ENCODE measurements around the gene MDH2. TPM values are rescaled to one million over a fixed set of nuclear protein-coding genes. Genes with fewer than 3 reads are reported as not detected.

Gene MDH2
- total and polyA plus RNA-seq, 2 experiments from 2014 or later, result 150 to 180 TPM

- no peaks in the 10 kb centered on the region for H3K36me3 ChIP-seq (ENCODE audit: insufficient read depth)
- H3K79me2 ChIP-seq (replicated peaks; ENCODE audit: insufficient read depth), result no peaks in the 10 kb centered on the region
- H3F3A ChIP-seq (replicated peaks; ENCODE audit: low read depth), result no peaks in the 10 kb centered on the region
- H2AFZ ChIP-seq, result no peak overlapping the region
- Mint-ChIP-seq H3K27ac (no peak overlapping the region), H3K4me1 (no peaks in the 10 kb centered on the region), H3K9me3 (no peaks in the 10 kb centered on the region), H3K27me3 (ENCODE audit: insufficient read depth, low read depth, poor library complexity) (no peaks in the 10 kb centered on the region), H3K36me3 (ENCODE audit: low read depth) (no peaks in the 10 kb centered on the region), H3K4me3 (no peak overlapping the region)
- no peak overlapping the region for H3K4me2 ChIP-seq
- no peaks in the 10 kb centered on the region for H4K20me1 ChIP-seq (replicated peaks; ENCODE audit: insufficient read depth)
- H3K27me3 ChIP-seq (ENCODE audit: insufficient read depth), result no peaks in the 10 kb centered on the region
- H3K4me1 ChIP-seq (ENCODE audit: insufficient read depth), result no peaks in the 10 kb centered on the region
- H3K27ac ChIP-seq (ENCODE audit: low read depth), result no peak overlapping the region
- TF ChIP-seq EZH2phosphoT487 (IDR thresholded peaks at IDR 0.05; ENCODE audit: unreplicated experiment), result no peak
- TF ChIP-seq NANOG (IDR thresholded peaks at IDR 0.05; ENCODE audit: borderline replicate concordance), result no peak
- no peak for TF ChIP-seq CTCF (conservative IDR thresholded peaks at IDR 0.05; ENCODE audit: low read depth in 2 of 2)
- TF ChIP-seq JUNB (IDR thresholded peaks at IDR 0.05; ENCODE audit: unreplicated experiment), result no peak
- TF ChIP-seq STAT1 (IDR thresholded peaks at IDR 0.05; ENCODE audit: unreplicated experiment), result no peak
- no peak for TF ChIP-seq CREB1 (CRISPR knock-in tag; IDR thresholded peaks at IDR 0.05; ENCODE audit: low read depth)
- no peak for TF ChIP-seq ETS1 (IDR thresholded peaks at IDR 0.05)
- TF ChIP-seq ZNF462 (CRISPR knock-in tag; IDR thresholded peaks at IDR 0.05), result no peak
- TF ChIP-seq POLR2AphosphoS5 (IDR thresholded peaks at IDR 0.05; ENCODE audit: low read depth), result no peak
- no peak for TF ChIP-seq ZNF114 (CRISPR knock-in tag; IDR thresholded peaks at IDR 0.05)
- TF ChIP-seq EZH2 (IDR thresholded peaks at IDR 0.05; ENCODE audit: low read depth, unreplicated experiment), result no peak
- TF ChIP-seq ZNF331 (CRISPR knock-in tag; IDR thresholded peaks at IDR 0.05; ENCODE audit: low read depth), result no peak
- no peak for TF ChIP-seq REST (IDR thresholded peaks at IDR 0.05; ENCODE audit: unreplicated experiment)
- no peaks in the 10 kb centered on the region for H3K9me2 ChIP-seq (ENCODE audit: insufficient read depth)
- DNase-seq (ENCODE audit: low spot score), result no peak
- no peak for ATAC-seq
- H3K4me3 ChIP-seq, result no peak overlapping the region
Observed at GRCh38 chr7:76106893-76107292, 59.0 kb downstream of the MDH2 start.
